Renal cortex interstitium (tissue), 15 donors: ENCODE measurements around the gene ZNFX1. TPM values are rescaled to one million over a fixed set of nuclear protein-coding genes. Genes with fewer than 3 reads are reported as not detected.
"Not testable (repeated sequence)": the region's sequence is repeated elsewhere in the genome, so short reads cannot be mapped to it uniquely, and the experiment has no call there.

ENCODE experiments used
- DNase-seq, 11 donors: peaks; one replicate each; pipeline ENCODE4 v3.0.0-alpha.2; 2013; ENCODE audit warnings: low read depth in 9 of 11, low spot score in 4 of 11; ENCODE audit errors: extremely low read depth in 1 of 11
- long read RNA-seq, 16 experiments: transcript quantifications; one replicate each; lab custom pipeline, GENCODE V29; 2026
- polyA plus RNA-seq, 3 donors: library from polyadenylated mRNA; unstranded; fragments of 120-200 nt; gene quantifications; one replicate each; pipeline ENCODE4 v1.2.1, GENCODE V29; 2013; ENCODE audit not compliant: insufficient read length in 3 of 3

Gene ZNFX1
- 10 to 100 TPM; 14.4 to 17.1 (median 16.0) TPM for polyA plus RNA-seq
- long read RNA-seq, donor 1, partial matches to known transcripts = 562 of 911 reads
- long read RNA-seq, donor 1, other reads (novel, unspliced or antisense) = 349 of 911 reads
- long read RNA-seq, donor 2, partial matches to known transcripts = 219 of 715 reads
- long read RNA-seq, donor 2, other reads (novel, unspliced or antisense) = 496 of 715 reads
- long read RNA-seq, donor 3, partial matches to known transcripts = 515 of 941 reads
- long read RNA-seq, donor 3, other reads (novel, unspliced or antisense) = 426 of 941 reads
- long read RNA-seq, donor 4, full-length matches to known transcripts = 1 of 643 reads
- long read RNA-seq, donor 4, partial matches to known transcripts = 568 of 643 reads
- long read RNA-seq, donor 4, other reads (novel, unspliced or antisense) = 74 of 643 reads
- long read RNA-seq, donor 5, full-length matches to known transcripts = 1 of 1,006 reads
- long read RNA-seq, donor 5, partial matches to known transcripts = 541 of 1,006 reads
- long read RNA-seq, donor 5, other reads (novel, unspliced or antisense) = 464 of 1,006 reads
- long read RNA-seq, donor 6, partial matches to known transcripts = 177 of 678 reads
- long read RNA-seq, donor 6, other reads (novel, unspliced or antisense) = 501 of 678 reads
- long read RNA-seq, donor 7, partial matches to known transcripts = 568 of 1,060 reads
- long read RNA-seq, donor 7, other reads (novel, unspliced or antisense) = 492 of 1,060 reads
- long read RNA-seq, donor 8, partial matches to known transcripts = 499 of 1,494 reads
- long read RNA-seq, donor 8, other reads (novel, unspliced or antisense) = 995 of 1,494 reads
- long read RNA-seq, donor 9, partial matches to known transcripts = 93 of 434 reads
- long read RNA-seq, donor 9, other reads (novel, unspliced or antisense) = 341 of 434 reads
- long read RNA-seq, donor 10, partial matches to known transcripts = 477 of 717 reads
- long read RNA-seq, donor 10, other reads (novel, unspliced or antisense) = 240 of 717 reads
- long read RNA-seq, donor 11, partial matches to known transcripts = 97 of 462 reads
- long read RNA-seq, donor 11, other reads (novel, unspliced or antisense) = 365 of 462 reads
- long read RNA-seq, donor 12, partial matches to known transcripts = 488 of 764 reads
- long read RNA-seq, donor 12, other reads (novel, unspliced or antisense) = 276 of 764 reads
- long read RNA-seq, donor 13, partial matches to known transcripts = 1,886 of 2,203 reads
- long read RNA-seq, donor 13, other reads (novel, unspliced or antisense) = 317 of 2,203 reads
- long read RNA-seq, donor 14, partial matches to known transcripts = 182 of 948 reads
- long read RNA-seq, donor 14, other reads (novel, unspliced or antisense) = 766 of 948 reads
- long read RNA-seq, donor 15, partial matches to known transcripts = 33 of 33 reads
- long read RNA-seq, donor 15, other reads (novel, unspliced or antisense) = 0 of 33 reads
- long read RNA-seq, donor 16, full-length matches to known transcripts = 2 of 1,378 reads
- long read RNA-seq, donor 16, partial matches to known transcripts = 805 of 1,378 reads
- long read RNA-seq, donor 16, other reads (novel, unspliced or antisense) = 571 of 1,378 reads

DNA sequence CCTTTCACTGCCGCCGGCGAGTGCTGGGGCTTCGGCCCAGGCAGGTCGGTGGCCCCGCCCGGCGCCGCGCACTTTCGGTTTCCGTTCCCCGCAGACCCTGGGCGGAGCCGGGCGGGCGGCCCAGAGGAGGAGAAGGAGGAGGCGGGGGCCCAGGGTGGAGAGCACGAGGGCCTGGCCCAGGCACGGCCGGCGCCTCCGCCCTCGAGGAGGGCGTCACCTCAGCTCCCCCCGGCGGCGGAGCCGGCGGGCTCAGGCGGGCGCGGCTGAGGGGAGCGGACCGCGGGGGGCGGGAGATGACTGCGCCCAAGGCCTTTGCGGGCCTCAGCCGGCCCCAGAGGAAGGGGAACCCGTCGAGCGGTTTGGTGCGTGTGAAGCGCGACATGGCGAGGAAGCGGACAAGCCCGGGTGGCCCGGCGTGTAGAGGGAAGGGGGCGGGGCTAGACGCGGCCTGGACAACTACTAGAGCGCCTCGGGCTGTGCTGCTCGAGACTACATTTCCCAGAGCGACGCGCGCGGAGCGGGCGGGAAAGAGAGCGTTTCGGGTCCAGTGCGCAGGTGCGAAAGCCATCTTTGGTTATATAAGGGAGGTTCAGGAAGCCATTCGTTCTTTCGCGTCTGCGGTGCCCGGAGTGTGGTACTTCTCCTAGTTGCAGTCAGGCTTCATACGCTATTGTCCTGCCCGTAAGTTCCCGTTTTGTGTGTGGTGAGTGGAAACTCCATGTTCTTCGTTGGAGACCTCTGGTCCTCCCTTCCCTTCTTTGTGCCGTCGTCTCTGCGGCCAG lies at the start of gene ZNFX1:
TSS of gene ZNFX1 (minus strand) at position 22 of the 782 bp plus-strand sequence. CDS start 2,218 bp downstream, outside the sequence.
- peak; percentile 94 to 99 (median 97) for DNase-seq

DNA sequence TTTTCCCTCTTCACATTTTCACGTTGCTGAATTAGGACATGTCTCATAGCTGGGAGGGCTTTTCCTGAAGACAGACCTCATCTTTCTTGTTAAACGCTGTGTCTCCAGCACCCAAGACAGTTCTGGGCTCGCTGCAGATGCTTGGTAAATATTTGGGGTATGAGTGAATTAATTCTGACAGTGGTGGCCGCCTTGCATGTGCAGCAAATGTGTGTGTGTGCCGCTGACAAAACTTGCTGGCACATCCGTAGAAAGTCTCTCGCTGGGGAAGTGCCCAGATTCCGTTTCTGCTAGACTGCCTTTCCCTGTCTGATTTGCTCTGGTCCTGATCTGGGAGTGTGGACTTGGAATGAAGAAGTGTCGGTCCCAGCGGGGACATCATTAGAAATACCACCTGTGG lies 48.2 kb upstream of the ZNFX1 start:
- no peak for DNase-seq

DNA sequence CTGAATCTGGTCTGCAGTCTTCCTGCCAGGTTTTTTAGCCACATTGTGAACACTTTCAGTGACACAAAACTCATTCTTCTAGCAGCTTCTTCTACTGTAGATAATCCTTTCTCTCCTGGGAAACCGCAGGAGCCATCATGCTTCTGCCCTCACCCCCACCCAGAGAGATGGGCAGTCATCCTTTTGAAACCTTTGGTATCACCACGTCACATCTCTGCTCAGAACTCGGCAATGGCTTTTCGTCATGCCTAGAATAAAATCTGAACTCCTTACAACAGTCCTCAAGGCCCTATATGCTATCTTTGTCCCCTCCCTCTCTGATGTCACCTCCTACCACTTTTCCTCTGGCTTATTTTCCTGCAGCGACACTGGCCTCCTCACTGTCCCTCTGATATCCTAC lies 46.4 kb upstream of the ZNFX1 start:
- DNase-seq = no peak

DNA sequence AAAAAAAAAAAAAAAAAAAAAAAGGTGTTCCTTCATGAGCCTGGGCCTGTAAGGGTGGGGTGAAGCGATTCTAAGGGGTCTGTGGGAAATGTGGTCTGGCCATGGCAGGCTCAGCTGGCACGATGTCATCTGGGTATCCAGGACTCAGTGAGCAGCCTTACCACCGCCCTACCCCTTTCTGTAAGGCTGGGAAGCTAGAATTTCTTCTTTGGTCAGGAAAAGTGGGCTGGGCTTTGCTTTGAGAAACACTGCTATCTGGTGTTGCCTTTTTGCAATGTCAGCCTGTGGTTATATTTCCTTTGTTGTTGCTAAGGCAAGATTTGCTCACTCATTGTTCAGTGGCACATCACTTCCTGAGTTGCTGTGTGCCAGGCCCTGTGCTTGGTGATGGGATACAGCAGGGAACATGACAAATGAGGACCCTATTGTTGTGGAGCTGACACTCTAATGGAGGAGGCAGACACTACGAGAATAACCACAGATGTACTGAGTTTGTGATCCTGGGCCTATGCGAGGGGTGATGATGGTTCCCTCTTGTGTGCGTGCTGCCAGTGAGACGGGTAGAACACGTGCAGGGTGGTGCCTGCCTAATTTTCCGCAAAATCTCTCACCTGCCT lies 45.9 kb upstream of the ZNFX1 start:
- peak in 1 of 11 donors; percentile 40 for DNase-seq

DNA sequence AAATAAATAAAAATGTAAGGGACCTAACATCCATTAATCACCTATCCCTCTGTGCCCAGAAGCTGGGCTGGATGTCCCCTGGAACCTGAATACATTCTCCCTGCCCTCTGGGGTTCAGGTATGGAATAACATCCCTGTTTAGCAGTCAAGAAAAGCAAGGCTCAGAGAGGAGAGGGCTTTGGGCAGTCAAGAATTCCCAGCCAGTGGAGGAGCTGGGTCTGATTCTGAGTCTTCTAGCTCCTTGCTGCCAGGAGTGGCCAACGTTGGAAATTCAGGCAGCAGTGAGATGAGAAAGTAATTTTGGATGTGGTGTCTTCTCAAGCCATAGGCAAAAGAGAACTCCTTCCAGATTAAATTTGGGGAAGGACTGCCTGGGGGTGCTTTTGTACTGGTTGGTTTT lies 42.6 kb upstream of the ZNFX1 start:
- peak in 1 of 11 donors; percentile 31 for DNase-seq

DNA sequence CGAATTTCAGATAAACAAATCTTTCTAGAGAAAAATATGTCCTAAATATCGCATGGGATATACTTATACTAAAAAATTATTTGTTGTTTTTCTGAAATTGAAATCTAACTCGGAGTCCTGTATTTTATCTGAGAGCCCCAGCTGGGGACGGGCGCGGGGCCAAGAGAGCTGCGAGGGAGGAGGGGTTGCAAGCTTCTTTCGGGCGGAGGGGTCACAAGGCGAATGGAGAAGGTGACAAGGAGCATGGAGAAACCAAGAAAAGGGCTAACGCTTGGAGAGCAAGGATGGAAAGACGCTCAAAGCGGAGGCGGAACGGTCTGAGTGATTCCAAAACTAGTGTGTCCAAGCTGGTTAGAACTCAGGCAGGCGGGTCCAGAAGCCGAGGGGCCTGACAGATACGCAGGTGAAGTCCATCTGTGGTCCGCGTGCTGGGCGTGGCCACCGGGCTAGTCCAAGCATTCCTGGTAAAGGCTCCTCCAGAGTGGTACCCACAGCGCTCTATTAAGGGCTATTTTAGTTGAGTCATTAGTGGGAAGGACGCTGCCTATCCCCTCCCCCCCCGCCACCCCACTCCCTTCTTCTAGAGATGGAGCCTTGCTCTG lies 41.5 kb upstream of the ZNFX1 start:
- DNase-seq = no peak

DNA sequence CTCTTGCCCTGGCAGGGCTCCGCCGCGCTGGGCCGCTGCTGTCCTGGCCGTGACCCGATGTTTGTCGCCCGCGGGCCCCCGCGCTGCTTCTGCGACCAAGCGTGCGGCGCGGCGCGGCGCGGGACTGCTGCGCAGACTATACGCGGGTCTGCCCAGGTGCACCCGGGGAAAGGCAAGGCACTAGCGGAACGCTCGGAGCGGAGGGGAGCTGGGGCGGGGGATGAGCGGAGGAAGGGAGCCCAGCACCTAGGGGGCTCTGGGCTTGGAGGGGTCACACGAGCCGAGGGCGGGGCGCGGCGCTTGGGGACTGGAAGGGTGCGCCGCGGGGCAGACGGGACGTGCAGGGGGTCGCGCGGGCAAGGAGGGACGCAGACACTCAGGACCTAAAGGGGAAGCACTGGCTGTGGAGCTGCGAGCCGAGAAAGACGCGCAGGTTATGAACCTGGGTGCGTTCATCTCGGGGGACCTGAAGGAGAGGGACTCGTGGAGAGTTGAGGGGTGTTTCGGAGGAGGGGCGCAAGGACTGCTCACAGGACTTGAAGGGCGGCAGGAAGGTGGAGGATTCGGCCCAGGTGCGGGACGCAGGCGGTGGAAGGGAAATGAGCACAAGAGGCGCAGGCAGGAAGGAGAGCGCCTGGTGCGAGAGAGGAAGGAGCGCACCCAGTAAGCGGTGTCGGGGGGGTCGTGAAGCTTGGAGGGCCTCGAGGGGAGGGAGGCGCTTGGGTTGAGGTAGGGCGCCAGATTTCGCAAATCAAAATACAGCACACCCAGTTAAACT lies 40.8 kb upstream of the ZNFX1 start:
- no peak for DNase-seq

DNA sequence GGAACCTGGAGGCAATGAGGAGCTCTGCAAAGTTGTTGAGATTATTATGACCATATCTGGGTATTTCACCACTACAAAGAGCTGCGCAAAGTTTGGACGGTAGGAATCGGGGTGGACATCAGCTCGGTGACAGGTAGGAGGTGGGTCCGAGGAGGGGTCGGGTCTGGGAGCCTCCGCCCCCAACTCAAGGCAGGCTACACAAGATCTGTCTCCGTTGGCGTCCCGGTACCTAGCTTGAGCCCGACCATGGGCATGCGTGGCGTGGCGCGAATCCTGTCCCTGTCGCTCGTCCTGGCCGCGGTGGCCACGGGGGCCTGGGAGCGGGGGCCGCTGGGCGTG lies 40.2 kb upstream of the ZNFX1 start:
- DNase-seq = no peak

DNA sequence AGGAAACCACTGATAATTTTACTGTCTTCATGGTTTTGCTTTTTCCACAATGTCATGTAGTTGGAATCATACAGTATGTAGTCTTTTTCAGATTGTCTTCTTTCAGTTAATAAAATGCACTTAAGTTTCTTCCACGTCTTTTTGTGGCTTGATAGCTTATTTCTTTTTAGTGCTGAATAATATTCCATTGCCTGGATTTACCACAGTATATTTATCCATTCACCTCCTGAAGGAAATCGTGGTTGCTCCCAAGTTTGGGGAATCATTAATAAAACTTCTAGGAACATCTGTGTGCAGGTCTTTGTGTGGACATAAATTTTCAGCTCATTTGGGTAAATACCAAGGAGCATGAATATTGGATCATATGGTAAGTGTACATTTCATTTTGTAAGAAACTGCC lies 38.8 kb upstream of the ZNFX1 start:
- no peak for DNase-seq

DNA sequence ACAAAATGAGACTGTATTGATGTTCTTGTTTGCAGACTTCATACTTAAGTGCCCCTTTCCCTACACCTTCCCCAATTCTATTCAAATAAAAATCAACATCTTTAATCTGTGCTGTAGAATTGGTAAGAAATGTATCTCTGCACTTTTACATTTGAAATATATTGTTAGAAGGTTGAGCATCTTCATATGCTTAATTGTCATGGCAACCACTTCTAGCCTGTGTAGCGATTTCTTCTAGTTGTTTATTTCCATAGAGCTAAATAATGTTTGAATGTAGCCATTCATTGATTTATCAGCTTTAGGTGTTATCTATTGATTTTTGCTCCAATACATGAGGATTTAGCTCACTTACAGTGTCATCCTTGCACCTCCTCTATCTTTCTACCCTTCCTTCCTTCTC lies 37.7 kb upstream of the ZNFX1 start:
- DNase-seq = no peak

DNA sequence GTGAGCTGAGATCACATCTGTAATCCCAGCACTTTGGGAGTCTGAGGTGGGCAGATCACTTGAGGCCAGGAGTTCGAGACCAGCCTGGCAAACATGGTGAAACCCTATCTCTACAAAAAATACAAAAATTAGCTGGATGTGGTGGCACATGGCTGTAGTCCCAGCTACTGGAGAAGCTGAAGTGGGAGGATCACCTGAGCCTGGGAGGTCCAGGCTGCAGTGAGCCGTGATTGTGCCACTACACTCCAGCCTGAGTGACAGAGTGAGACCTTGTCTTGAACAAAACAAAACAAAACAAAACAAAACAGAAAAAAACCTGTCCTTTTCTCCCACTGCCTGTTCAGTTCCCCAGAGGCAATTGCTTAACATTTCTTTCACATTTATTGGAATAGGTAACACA lies 36.2 kb upstream of the ZNFX1 start:
- not testable (repeated sequence) for DNase-seq

DNA sequence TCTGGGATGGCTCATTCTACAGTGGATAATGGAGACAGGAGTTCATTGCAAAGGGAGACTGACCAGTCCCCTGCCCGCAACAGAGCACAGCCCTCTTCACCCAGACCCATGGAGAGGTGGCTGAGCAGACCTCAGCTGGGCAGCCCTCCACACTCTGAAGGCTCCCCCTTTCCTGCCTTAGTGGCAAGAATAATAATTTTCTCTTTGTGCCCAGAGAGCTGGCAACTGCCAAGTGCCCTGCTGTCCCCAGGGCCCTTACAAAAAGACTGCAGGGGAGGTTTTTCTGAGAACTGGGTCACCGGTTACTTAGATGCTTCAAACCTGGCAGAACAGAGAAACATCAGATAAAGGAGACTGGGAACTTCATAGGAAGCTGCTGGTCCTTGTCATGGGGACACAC lies 35.4 kb upstream of the ZNFX1 start:
- DNase-seq = no peak

DNA sequence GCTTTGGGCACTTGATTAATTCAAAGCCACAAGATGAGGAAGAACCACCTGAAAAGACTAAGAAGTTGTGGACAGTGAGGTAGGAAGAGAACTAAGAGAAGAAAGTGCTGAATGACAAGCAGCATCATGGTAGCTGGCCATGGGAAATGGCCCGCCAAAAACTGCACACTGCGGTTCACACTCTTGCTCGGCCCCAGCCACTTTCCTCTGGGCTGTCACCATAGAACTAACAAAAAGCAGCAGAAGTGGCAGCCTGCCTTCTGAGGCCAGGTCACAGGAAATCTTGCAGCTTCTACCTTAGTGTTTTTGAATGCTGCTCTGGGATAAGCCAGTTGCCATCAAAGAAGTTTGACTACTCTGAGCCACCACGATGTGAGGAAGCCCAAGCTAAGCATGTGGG lies 34.8 kb upstream of the ZNFX1 start:
- no peak for DNase-seq

DNA sequence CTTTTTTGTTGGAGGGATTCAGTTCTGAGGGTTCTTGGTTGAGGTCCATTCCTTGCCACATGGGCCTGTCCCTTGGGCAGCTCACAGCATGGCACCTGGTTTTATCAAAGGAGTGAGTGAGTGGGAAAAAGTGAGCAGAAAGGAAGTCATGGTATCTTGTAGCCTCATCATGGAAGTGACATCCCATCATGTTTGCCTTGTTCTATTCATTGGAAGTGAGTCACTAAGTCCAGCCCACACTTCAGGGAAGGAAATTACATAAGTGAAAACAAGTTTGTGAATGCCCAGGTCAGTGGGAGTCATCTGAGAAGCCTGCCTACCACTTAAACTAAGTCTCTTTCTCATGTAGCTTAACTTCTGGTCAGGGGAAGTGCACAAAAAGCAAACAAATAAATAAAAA lies 32.8 kb upstream of the ZNFX1 start:
- DNase-seq = no peak

DNA sequence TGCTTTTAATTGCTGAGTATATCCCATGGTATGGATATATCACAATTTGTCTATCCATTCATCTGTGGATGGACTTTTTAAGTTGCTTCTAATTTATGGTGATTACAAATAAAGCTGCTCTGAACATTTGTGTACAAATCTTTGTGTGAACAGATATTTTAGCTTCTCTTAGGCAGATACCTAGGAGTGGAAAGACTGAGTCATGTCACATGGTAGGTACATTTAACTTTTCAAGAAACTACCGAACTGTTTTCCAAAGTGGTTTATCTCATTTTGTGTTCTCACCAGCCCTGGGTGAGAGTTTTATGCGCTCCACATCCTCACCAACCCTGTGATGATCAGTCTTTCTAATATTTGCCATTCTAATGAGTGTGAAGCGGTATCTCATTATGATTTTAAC lies 31.0 kb upstream of the ZNFX1 start:
- no peak for DNase-seq

DNA sequence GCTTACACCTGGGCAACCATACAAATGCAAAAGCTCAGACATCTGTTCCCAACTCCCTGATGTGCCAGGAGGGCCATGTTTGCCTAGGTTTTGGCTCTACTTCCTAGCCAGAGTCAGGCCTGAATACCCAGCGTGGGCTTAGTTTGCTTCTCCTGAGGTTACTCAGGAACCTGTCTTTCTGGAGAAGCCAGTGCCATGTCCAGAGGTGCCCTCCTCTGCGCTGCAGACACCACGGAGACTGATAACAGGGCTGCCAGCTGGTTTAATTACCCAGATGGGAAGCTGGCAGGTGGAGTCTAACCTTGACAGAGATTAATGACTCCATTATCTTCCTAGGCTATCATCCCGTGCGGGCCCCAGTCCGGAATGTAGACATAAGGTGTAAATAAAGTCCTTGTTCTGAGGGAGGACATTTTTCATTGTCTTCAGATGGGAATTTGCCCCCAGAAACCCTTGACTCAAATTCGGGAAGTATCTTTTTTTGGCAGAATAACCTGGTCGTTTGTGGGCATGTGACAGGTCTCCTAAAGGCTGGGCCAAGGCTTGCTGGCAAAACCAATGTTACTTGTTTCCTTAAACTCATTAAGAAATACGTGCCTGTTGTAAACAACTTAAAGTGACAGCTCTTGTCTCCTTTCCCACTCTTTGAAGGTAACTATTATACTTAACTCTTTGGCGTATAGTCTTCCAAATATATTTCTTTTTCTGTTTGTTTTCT lies 29.2 kb upstream of the ZNFX1 start:
- DNase-seq = no peak
